ENCODE data around the gene STK39.

DNA sequence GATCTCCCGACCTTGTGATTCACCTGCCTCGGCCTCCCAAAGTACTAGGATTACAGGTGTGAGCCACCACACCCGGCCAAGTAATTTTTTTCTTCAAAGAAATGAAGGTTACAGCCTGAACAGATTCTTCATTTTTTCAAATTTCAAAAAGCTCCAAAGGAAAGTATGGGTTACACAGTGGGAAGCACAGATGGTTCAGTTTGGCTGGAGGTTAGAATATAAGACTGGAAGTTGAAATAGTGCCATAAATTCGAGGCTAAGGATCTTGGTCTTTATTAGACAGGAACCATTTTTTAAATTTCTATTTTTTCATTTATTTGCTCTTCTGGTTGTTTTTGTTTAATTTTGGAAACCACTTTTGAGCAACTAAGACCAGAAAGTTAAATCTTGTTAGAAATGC, 120.0 kb downstream of the STK39 start:
- no peak for TF ChIP-seq CTCF (IDR thresholded peaks at IDR 0.05)
- no peak for TF ChIP-seq POLR2A (IDR thresholded peaks at IDR 0.05)

Data from lower leg skin (tissue), 3 donors.